H1 (cell line): Measurements from ENCODE around the gene JOSD2. TPM values are rescaled to one million over a fixed set of nuclear protein-coding genes. Genes with fewer than 3 reads are reported as not detected.
A peak's percentile ranks its signal among the peaks of the same experiment; 100 is the strongest.

Source experiments
- CREB1 ChIP-seq: IDR thresholded peaks from 2 replicates; pipeline ENCODE4 v1.6.1; 2012; ENCODE audit warnings: inconsistent platforms
- GTF2F1 ChIP-seq: IDR thresholded peaks from 2 replicates; pipeline ENCODE4 v1.6.1; 2012; ENCODE audit warnings: low read depth, low read length, improper control_type of control experiment, borderline replicate concordance
- KDM1A ChIP-seq: fragments of 200-600, 300-600 bp; sonication (generic); IDR thresholded peaks from 2 replicates; pipeline ENCODE4 v1.7.1; 2016; ENCODE audit warnings: mild to moderate bottlenecking, low read length, borderline replicate concordance
- YY1 ChIP-seq: IDR thresholded peaks from 2 replicates; pipeline ENCODE4 v1.6.1; 2011; ENCODE audit warnings: low read depth, mild to moderate bottlenecking, low read length
- polyA plus RNA-seq, 7 experiments: library from polyadenylated mRNA; depleted of rRNA in 3 of 7; stranded (reverse) in 5 of 7; unstranded in 2 of 7; fragments of >200 nt in 5 of 7; fragments of 200-250 nt in 2 of 7; gene quantifications; 1 replicate in 5 of 7; 2 replicates in 1 of 7; 4 replicates in 1 of 7; pipeline versions ENCODE4 v1.2.1 to v1.2.3, GENCODE V29; 2011 to 2013; ENCODE audit warnings: missing spikeins in 2 of 7, mixed read lengths in 2 of 7
- total RNA-seq: library from RNA; stranded (reverse); fragmentation: NEBNext Ultra II Directional; extraction: Animal tissue kit (Norgen Biotek cat#: 25700); gene quantifications from 2 replicates; pipeline ENCODE4 v1.2.1, GENCODE V29; 2021

The JOSD2 gene
- total and polyA plus RNA-seq, 2 of the 8 experiments (the other 6 are each of a cell fraction or from before 2014, with no cell fraction given), result 1.9 to 6.6 TPM

- TF ChIP-seq YY1 (no peak), KDM1A (no peak), GTF2F1 (no peak), CREB1 (0 out of 2 replicates have a peak, but pooled peaks have one; percentile 41)
- TF ChIP-seq, all 59 proteins: peak for 3
These were observed 7.4 kb upstream of the JOSD2 start (continued) for GRCh38 chr19:50518091-50519005.
